ENCODE results near the gene TMEM135.

DNA sequence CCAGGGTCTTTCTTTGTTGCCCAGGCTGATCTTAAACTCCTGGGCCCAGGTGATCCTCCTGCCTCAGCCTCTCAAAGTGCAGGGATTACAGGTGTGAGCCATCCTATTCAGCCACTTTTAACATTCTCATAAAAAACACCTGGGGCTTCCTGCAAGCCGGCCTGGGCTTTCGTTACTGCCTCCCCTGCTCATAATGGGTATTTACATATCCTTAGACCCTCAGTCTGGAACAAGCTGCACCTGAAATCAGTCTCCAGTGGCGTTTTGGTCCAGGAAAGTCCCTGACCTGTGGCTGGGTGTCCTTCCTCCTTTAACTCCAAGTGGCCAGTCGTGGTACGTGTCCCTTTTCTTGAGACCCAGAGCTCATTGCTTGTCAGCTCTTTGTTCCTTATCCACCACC, 320.7 kb downstream of the TMEM135 start:
- TF ChIP-seq, protein P1, sequence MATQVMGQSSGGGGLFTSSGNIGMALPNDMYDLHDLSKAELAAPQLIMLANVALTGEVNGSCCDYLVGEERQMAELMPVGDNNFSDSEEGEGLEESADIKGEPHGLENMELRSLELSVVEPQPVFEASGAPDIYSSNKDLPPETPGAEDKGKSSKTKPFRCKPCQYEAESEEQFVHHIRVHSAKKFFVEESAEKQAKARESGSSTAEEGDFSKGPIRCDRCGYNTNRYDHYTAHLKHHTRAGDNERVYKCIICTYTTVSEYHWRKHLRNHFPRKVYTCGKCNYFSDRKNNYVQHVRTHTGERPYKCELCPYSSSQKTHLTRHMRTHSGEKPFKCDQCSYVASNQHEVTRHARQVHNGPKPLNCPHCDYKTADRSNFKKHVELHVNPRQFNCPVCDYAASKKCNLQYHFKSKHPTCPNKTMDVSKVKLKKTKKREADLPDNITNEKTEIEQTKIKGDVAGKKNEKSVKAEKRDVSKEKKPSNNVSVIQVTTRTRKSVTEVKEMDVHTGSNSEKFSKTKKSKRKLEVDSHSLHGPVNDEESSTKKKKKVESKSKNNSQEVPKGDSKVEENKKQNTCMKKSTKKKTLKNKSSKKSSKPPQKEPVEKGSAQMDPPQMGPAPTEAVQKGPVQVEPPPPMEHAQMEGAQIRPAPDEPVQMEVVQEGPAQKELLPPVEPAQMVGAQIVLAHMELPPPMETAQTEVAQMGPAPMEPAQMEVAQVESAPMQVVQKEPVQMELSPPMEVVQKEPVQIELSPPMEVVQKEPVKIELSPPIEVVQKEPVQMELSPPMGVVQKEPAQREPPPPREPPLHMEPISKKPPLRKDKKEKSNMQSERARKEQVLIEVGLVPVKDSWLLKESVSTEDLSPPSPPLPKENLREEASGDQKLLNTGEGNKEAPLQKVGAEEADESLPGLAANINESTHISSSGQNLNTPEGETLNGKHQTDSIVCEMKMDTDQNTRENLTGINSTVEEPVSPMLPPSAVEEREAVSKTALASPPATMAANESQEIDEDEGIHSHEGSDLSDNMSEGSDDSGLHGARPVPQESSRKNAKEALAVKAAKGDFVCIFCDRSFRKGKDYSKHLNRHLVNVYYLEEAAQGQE (IDR thresholded peaks at IDR 0.05; ENCODE audit: low read depth): no peak
- TF ChIP-seq EGR1 (IDR thresholded peaks at IDR 0.05): no peak
- TF ChIP-seq, protein P2, sequence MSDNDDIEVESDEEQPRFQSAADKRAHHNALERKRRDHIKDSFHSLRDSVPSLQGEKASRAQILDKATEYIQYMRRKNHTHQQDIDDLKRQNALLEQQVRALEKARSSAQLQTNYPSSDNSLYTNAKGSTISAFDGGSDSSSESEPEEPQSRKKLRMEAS (IDR thresholded peaks at IDR 0.05): no peak
- TF ChIP-seq TCF12 (IDR thresholded peaks at IDR 0.05; ENCODE audit: low read depth): no peak
- no peak for TF ChIP-seq EP300 (IDR thresholded peaks at IDR 0.05; ENCODE audit: borderline replicate concordance)
